GM12878 (cell line): ENCODE results near the gene KIDINS220. TPM values are rescaled to one million over a fixed set of nuclear protein-coding genes. Genes with fewer than 3 reads are reported as not detected.

Experiments used
- BCLAF1 ChIP-seq: fragments of 450-650 bp; IDR thresholded peaks from 2 replicates; pipeline ENCODE4 v1.6.1; 2017; ENCODE audit warnings: antibody characterized with exemption, mild to moderate bottlenecking, moderate library complexity
- CEBPZ ChIP-seq: fragments of 150-350 bp; IDR thresholded peaks from 2 replicates; pipeline ENCODE4 v1.6.1; 2016; ENCODE audit warnings: low read depth, low read length
- IKZF1 ChIP-seq: fragments of 450-650 bp; conservative IDR thresholded peaks from 2 replicates; pipeline ENCODE4 v1.6.1; 2017; ENCODE audit warnings: antibody characterized with exemption, mild to moderate bottlenecking
- MYC ChIP-seq: IDR thresholded peaks from 2 replicates; pipeline ENCODE4 v1.6.1; 2011; ENCODE audit warnings: mild to moderate bottlenecking, low read length, moderate library complexity, inconsistent platforms; ENCODE audit not compliant: insufficient read depth, insufficient replicate concordance, insufficient read length, severe bottlenecking
- PML ChIP-seq: IDR thresholded peaks from 2 replicates; pipeline ENCODE4 v1.6.1; 2012; ENCODE audit warnings: low read length, inconsistent platforms
- ZBTB11 ChIP-seq: fragments of 450-650 bp; formaldehyde crosslinking; IDR thresholded peaks from 2 replicates; pipeline ENCODE4 v1.5.0; 2022; ENCODE audit warnings: mild to moderate bottlenecking, missing genetic modification characterization
- polyA plus RNA-seq, 11 experiments: library from polyadenylated mRNA; depleted of rRNA in 4 of 11; unstranded in 6 of 11; stranded (reverse) in 5 of 11; fragments of >200 nt; fragmentation: Nextera tagmentation in 4 of 11; fragmentation: Illumina TruSeq in 1 of 11; extraction: Ambion mirVana in 4 of 11; extraction: Trizol in 1 of 11; gene quantifications; 1 replicate in 1 of 11; 2 replicates in 10 of 11; pipeline versions ENCODE4 v1.2.1 to v1.2.3, GENCODE V29; 2011 to 2016; ENCODE audit warnings: inconsistent platforms in 2 of 11, missing spikeins in 2 of 11, low read depth in 1 of 11
- total RNA-seq, 4 experiments: library from RNA; depleted of rRNA in 3 of 4; stranded (reverse); fragments of >200 nt in 3 of 4; fragmentation: Illumina TruSeq in 1 of 4; extraction: Trizol in 1 of 4; gene quantifications; 2 replicates each; pipeline versions ENCODE4 v1.2.1 to v1.2.3, GENCODE V29; 2013 to 2021

Gene KIDINS220
- total and polyA plus RNA-seq, 10 of the 15 experiments (the other 5 are each of a cell fraction or from before 2014, with no cell fraction given): 6.0 to 31.2 (median 16.0) TPM

- TF ChIP-seq CEBPZ: no peak
- TF ChIP-seq BCLAF1: no peak
- no peak for TF ChIP-seq PML
- TF ChIP-seq MYC: no peak
- TF ChIP-seq IKZF1: no peak
- TF ChIP-seq ZBTB11 (CRISPR knock-in tag): no peak
- TF ChIP-seq, all 136 proteins: peak for 0
Observed at GRCh38 chr2:8839189-8839965, 2.0 kb upstream of the KIDINS220 start (continued).
